ENCODE results near the gene STX18. TPM values are rescaled to one million over a fixed set of nuclear protein-coding genes. Genes with fewer than 3 reads are reported as not detected.

STX18 gene
- total RNA-seq, 2 donors from 2014 or later, result 18.5 to 39.8 TPM

DNA sequence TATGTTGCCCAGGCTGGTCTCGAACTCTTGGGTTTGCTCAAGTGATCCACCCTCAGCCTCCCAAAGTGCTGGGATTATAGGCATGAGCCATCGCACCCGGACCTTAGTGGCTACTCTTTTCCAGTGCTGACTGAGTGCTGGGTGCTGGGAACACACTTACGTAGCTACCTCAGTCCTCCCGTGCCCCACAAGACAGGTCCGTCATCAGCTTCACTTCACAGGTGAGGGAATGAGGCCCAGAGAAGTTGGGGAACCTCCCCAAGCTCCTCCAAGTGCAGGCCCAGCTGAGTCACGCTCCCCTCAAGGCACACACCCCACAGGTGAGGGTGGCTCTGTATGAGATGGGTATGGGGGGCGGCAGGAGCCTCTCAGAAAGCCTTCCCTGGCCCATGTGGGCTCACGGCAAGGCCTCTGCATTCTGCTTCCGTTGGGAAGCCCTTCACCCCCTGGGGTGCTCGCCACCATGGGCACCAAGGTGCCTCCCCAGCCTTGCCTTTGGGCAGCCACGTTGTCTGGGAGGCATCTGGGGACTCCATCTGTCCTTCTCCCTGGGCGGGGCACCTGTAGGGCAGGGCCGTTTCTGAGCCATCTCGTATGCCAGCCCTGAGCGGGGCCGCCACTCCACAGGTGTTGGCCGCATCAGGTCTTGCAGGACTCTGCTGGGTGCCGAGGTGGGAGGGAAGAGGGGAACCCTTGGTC is 126.6 kb downstream of the STX18 start:
- Histone ChIP-seq H3K27me3 (replicated peaks; ENCODE audit: insufficient read depth) (no peaks in the 10 kb centered on the region), H3K27ac (no peak overlapping the region), H3K36me3 (peaks cover 23% of the 10 kb centered on the region), H3K9me3 (no peaks in the 10 kb centered on the region), H3K4me3 (no peak overlapping the region), H3K4me1 (ENCODE audit: control insufficient read depth in 1 of 2, low read depth in 2 of 2) (no peaks in the 10 kb centered on the region)
- DNase-seq (ENCODE audit: low spot score), result no peak
- ATAC-seq (ENCODE audit: insufficient number of reproducible peaks, low FRiP score, low read depth), result no peak
- no peak for TF ChIP-seq CTCF (IDR thresholded peaks at IDR 0.05)

GRCh38 chr4:4413806-4414205 is 128.0 kb downstream of the STX18 start:
- TF ChIP-seq CTCF (IDR thresholded peaks at IDR 0.05), result no peak
- no peak overlapping the region for H3K4me3 ChIP-seq
- H3K27ac ChIP-seq, result no peak overlapping the region
- ATAC-seq (ENCODE audit: insufficient number of reproducible peaks, low FRiP score, low read depth), result no peak
- peaks cover 10% of the 10 kb centered on the region for H3K36me3 ChIP-seq
- H3K27me3 ChIP-seq (replicated peaks; ENCODE audit: insufficient read depth), result no peaks in the 10 kb centered on the region
- no peaks in the 10 kb centered on the region for H3K9me3 ChIP-seq
- no peaks in the 10 kb centered on the region for H3K4me1 ChIP-seq (ENCODE audit: control insufficient read depth in 1 of 2, low read depth in 2 of 2)
- DNase-seq (ENCODE audit: low spot score), result no peak

- Histone ChIP-seq H3K9me3 (no peaks in the 10 kb centered on the region), H3K4me3 (no peak overlapping the region), H3K27ac (no peak overlapping the region), H3K27me3 (replicated peaks; ENCODE audit: insufficient read depth) (no peaks in the 10 kb centered on the region), H3K4me1 (ENCODE audit: control insufficient read depth in 1 of 2, low read depth in 2 of 2) (no peaks in the 10 kb centered on the region), H3K36me3 (peaks cover 5% of the 10 kb centered on the region)
- no peak for DNase-seq (ENCODE audit: low spot score)
- no peak for ATAC-seq (ENCODE audit: insufficient number of reproducible peaks, low FRiP score, low read depth)
- TF ChIP-seq CTCF (IDR thresholded peaks at IDR 0.05), result no peak
Observed at GRCh38 chr4:4413373-4413725, 128.5 kb downstream of the STX18 start.

GRCh38 chr4:4412641-4413372 is 129.0 kb downstream of the STX18 start:
- H3K9me3 ChIP-seq, result no peaks in the 10 kb centered on the region
- DNase-seq (ENCODE audit: low spot score) (no peak), ATAC-seq (ENCODE audit: insufficient number of reproducible peaks, low FRiP score, low read depth) (no peak)
- H3K4me3 ChIP-seq, result no peak overlapping the region
- H3K27ac ChIP-seq, result no peak overlapping the region
- no peaks in the 10 kb centered on the region for H3K4me1 ChIP-seq (ENCODE audit: control insufficient read depth in 1 of 2, low read depth in 2 of 2)
- TF ChIP-seq CTCF (IDR thresholded peaks at IDR 0.05), result no peak
- no peaks in the 10 kb centered on the region for H3K27me3 ChIP-seq (replicated peaks; ENCODE audit: insufficient read depth)
- H3K36me3 ChIP-seq, result peaks cover 5% of the 10 kb centered on the region

DNA sequence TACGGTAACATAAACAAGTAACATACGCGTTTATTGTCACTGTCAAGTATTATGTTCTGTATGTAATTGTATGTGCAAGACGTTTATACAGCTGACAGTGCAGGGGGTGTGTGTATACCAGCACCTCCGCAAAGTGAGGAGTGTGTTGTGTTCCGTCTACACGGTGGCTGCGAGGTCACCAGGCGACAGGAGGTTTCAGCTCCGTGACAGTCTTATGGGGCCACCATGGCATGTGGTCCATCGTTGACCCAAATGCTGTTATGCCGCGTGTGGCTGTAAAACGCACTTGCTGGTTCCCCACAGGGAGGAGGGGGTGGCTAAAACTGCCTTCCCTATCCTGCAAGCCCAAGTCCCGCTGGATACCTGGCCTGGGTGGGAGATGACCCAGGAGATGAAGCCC is 129.9 kb downstream of the STX18 start:
- H3K27ac ChIP-seq, result no peak overlapping the region
- no peaks in the 10 kb centered on the region for H3K4me1 ChIP-seq (ENCODE audit: control insufficient read depth in 1 of 2, low read depth in 2 of 2)
- ATAC-seq (ENCODE audit: insufficient number of reproducible peaks, low FRiP score, low read depth) (no peak), DNase-seq (ENCODE audit: low spot score) (no peak)
- no peaks in the 10 kb centered on the region for H3K9me3 ChIP-seq
- peaks cover 3% of the 10 kb centered on the region for H3K36me3 ChIP-seq
- H3K27me3 ChIP-seq (replicated peaks; ENCODE audit: insufficient read depth), result no peaks in the 10 kb centered on the region
- no peak overlapping the region for H3K4me3 ChIP-seq
- TF ChIP-seq CTCF (IDR thresholded peaks at IDR 0.05), result no peak
